Adrenal gland (tissue), 12 donors: ENCODE data around the gene SLC34A3. TPM values are rescaled to one million over a fixed set of nuclear protein-coding genes. Genes with fewer than 3 reads are reported as not detected.
"Not testable (repeated sequence)": the region's sequence is repeated elsewhere in the genome, so short reads cannot be mapped to it uniquely, and the experiment has no call there.

Experiments
- DNase-seq, 7 donors: peaks; one replicate each; pipeline ENCODE4 v3.0.0-alpha.2; 2019 to 2020
- H3K27ac ChIP-seq, 5 donors: fragments of 200-600 bp; sonication (generic) in 4 of 5; 1 replicate in 3 of 5; 2 replicates in 2 of 5; pipeline versions ENCODE4 v1.5.1 to v1.8.0; 2016 to 2020; ENCODE audit warnings: mild to moderate bottlenecking in 1 of 5
- H3K27me3 ChIP-seq: fragments of 200-600 bp; 2 replicates; pipeline ENCODE4 v1.8.0; 2021
- H3K36me3 ChIP-seq, 2 donors: fragments of 200-600 bp; replicated peaks in 1 of 2; 1 replicate in 1 of 2; 2 replicates in 1 of 2; pipeline versions ENCODE4 v1.5.1 to v1.8.0; 2018 to 2022
- H3K4me1 ChIP-seq, 2 donors: fragments of 200-600 bp; replicated peaks in 1 of 2; 1 replicate in 1 of 2; 2 replicates in 1 of 2; pipeline versions ENCODE4 v1.5.1 to v1.8.0; 2018 to 2021
- H3K4me3 ChIP-seq, 4 donors: fragments of 200-600 bp; sonication (generic) in 3 of 4; one replicate each; pipeline ENCODE4 v1.5.1; 2016 to 2018
- H3K9me3 ChIP-seq, 3 donors: fragments of 200-600 bp; sonication (generic) in 1 of 3; replicated peaks in 1 of 3; 1 replicate in 2 of 3; 2 replicates in 1 of 3; pipeline versions ENCODE4 v1.5.1 to v1.8.0; 2016 to 2021
- POLR2A ChIP-seq, 2 donors: fragments of 450-650 bp; IDR thresholded peaks; one replicate each; pipeline ENCODE4 v1.6.1; 2017; ENCODE audit warnings: antibody characterized with exemption in 2 of 2, mild to moderate bottlenecking in 2 of 2, moderate library complexity in 1 of 2
- WGBS, 4 donors: extraction: QIAGEN DNeasy Blood & Tissue Kit in 2 of 4; methylation state at CpG; one replicate each; pipeline versions ENCODE4 v1.1.5 to v1.1.7; 2013 to 2017; 5-methylcytosine and 5-hydroxymethylcytosine counted together
- intact Hi-C, 2 donors: fragments of 100-400 bp; cut with DNase I; formaldehyde crosslinking; loops; one replicate each; pipeline versions ENCODE4 v1.14.1 to v1.15.0; 2022 to 2023
- polyA plus RNA-seq, 3 donors: library from polyadenylated mRNA; stranded (reverse); fragments of 200-250 nt in 2 of 3; fragments of 350-450 nt in 1 of 3; fragmentation: Illumina TruSeq in 1 of 3; extraction: RNeasy Lipid Tissue Mini Kit (QIAGEN cat#74804) in 1 of 3; gene quantifications; one replicate each; pipeline ENCODE4 v1.2.3, GENCODE V29; 2013 to 2014
- total RNA-seq, 9 donors: library from RNA; depleted of rRNA in 4 of 9; stranded (reverse); fragments of >200 nt in 4 of 9; fragments of 120-200 nt in 1 of 9; fragmentation: NEBNext Ultra II Directional in 1 of 9; extraction: Animal tissue kit (Norgen Biotek cat#: 25700) in 1 of 9; gene quantifications; one replicate each; pipeline versions ENCODE4 v1.1.0 to v1.2.4, GENCODE V29; 2013 to 2023
- TF ChIP-seq, protein P1 (sequence below), 6 experiments: fragments of 450-650 bp in 4 of 6; fragments of 200-600 bp in 2 of 6; sonication (generic) in 1 of 6; IDR thresholded peaks; 1 replicate in 5 of 6; 2 replicates in 1 of 6; pipeline versions ENCODE4 v1.5.1 to v1.8.0; 2016 to 2021; ENCODE audit warnings: antibody characterized with exemption in 6 of 6, mild to moderate bottlenecking in 2 of 6, moderate library complexity in 1 of 6
- donor health status: healthy with polysubstance abuse.
- donor health status: Bipolar disorder and iron deficiency.
- donor health status: DM: yes; HTN: yes; CAD: no.
- donor health status: DM: no; HTN: no; CAD: no.
- donor health status: DM: no; HTN: no; CAD: no.
- donor health status: DM: yes; HTN: yes; CAD: no.

SLC34A3 gene
- total and polyA plus RNA-seq, 12 donors = not detected

DNA sequence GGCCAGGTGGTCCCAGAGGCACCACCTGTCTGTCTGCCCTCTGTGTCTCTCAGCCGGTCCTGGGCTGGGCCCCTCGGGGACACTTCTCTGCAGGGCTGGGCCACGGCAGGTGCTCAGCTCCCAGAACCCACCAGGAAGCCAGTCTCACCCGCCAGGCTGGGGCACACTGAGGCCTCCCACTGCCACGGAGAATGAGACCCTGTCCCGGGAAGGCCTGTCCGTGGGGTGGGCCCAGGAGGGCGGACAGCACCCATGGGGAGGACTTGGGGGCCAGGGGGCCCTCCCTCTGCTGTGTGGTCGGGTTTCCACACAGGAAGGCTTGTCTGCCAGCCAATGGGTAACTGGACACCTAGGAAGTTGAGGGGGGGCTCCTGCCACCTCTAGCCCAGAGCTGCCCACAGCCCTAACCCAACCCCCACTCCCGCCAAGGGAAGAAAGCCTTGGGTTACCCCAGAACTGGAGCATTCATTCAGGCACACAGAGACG is 6.3 kb downstream of the SLC34A3 start:
- no peak overlapping the region for H3K4me3 ChIP-seq
- DNase-seq = no peak
- no peak for TF ChIP-seq POLR2A (IDR thresholded peaks at IDR 0.05)
- TF ChIP-seq, protein P1, sequence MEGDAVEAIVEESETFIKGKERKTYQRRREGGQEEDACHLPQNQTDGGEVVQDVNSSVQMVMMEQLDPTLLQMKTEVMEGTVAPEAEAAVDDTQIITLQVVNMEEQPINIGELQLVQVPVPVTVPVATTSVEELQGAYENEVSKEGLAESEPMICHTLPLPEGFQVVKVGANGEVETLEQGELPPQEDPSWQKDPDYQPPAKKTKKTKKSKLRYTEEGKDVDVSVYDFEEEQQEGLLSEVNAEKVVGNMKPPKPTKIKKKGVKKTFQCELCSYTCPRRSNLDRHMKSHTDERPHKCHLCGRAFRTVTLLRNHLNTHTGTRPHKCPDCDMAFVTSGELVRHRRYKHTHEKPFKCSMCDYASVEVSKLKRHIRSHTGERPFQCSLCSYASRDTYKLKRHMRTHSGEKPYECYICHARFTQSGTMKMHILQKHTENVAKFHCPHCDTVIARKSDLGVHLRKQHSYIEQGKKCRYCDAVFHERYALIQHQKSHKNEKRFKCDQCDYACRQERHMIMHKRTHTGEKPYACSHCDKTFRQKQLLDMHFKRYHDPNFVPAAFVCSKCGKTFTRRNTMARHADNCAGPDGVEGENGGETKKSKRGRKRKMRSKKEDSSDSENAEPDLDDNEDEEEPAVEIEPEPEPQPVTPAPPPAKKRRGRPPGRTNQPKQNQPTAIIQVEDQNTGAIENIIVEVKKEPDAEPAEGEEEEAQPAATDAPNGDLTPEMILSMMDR (IDR thresholded peaks at IDR 0.05) = no peak
- no peaks in the 10 kb centered on the region for H3K9me3 ChIP-seq
- WGBS, 4 donors = 10 to 93% (median 44%) methylated on average over 2 to 11 of the region's 11 CpGs
- H3K36me3 ChIP-seq = peaks cover 0 to under 1% of the 10 kb centered on the region in 2 donors
- intact Hi-C loops = loop anchor here in 1 of 2 donors (10.0 kb wide), 1 partner anchor 452 kb away; no protein-coding TSS in a partner anchor
- peaks cover 7 to 25% of the 10 kb centered on the region in 2 donors for H3K4me1 ChIP-seq
- peaks cover 17% of the 10 kb centered on the region for H3K27me3 ChIP-seq
- no peak overlapping the region for H3K27ac ChIP-seq

DNA sequence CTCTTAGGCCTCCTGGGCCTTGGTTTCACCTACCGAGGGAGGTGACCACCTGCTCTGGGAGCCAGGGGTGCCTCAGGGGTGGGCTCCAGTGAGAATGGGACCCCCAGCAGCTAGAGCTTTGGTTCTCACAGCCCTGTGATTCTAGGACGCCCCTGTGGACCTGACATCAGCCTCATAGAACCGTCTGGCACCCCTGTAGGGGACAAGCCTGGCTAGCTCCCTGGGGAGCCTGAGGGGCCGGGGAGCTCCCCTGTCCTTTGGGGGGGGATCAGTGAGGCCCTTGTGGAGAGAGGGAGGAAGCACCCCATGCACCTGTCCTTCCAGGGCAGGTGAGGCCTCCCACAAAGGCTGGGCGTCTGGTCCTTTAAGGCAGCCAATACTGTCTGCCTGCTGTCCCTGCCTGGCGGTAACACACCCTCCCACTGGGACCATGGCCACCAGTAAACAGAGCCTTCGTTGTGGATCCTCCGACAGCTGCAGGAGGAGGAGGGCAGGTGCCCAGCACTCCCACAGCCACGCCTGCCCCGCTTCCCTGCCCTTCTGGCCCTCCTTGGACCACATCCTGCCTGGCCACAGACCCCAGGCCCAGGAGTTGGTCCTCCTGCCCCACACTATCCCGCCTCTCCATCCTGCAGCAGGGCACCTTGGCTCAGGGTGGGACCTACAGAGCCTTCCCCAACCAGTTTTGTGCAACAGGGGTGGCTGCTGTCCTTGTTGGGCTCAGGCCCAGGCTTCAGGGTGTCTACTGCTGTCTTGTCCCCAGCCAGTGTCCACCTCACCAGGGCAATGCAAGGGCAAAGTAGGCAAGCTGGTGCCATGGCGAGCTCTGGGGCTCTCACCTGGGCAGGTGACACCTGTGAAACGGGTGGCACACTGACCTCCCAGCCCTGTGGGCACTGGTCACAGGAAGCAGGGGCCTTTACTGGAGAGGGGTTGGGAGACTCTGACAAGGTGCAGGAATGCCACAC is 7.3 kb downstream of the SLC34A3 start:
- 69 to 81% (median 80%) methylated on average over 5 to 13 of the region's 13 CpGs for WGBS, 4 donors
- Histone ChIP-seq H3K36me3 (peaks cover 0 to 11% of the 10 kb centered on the region in 2 donors), H3K27me3 (peaks cover 8% of the 10 kb centered on the region), H3K27ac (no peak overlapping the region), H3K9me3 (no peaks in the 10 kb centered on the region), H3K4me3 (no peak overlapping the region), H3K4me1 (peaks cover 7 to 36% of the 10 kb centered on the region in 2 donors)
- intact Hi-C loops = loop anchor here in 1 of 2 donors (10.0 kb wide), 1 partner anchor 453 kb away; no protein-coding TSS in a partner anchor
- TF ChIP-seq, protein P1 (IDR thresholded peaks at IDR 0.05) = no peak
- no peak for TF ChIP-seq POLR2A (IDR thresholded peaks at IDR 0.05)
- DNase-seq = no peak

DNA sequence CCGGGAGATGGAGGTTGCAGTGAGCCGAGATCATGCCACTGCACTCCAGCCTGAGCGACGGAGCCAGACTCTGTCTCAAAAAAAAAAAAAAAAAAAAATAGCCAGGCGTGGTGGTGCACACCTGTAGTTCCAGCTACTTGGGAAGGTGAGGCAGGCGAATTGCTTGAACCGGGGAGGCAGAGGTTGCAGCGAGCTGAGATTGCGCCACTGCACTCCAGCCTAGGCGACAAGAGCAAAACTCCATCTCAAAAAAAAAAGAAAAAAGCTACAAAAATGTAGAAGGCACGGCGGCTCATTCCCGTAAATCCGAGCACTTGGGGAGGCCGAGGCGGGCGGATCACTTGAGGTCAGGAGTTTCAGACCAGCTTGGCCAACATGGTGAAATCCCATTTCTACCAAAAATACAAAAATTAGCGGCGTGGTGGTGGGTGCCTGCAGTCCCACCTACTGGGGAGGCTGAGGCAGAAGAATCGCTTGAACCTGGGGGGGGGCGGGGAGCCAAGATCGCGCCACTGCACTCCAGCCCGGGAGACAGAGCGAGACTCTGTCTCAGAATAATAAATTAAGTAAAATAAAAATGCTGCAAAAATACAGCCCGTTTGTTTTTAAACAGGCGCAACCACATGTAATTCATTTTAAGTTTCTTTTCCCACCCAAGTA is 9.0 kb downstream of the SLC34A3 start:
- DNase-seq, H3K9me3 ChIP-seq, H3K27me3 ChIP-seq: not testable (repeated sequence)
- Histone ChIP-seq H3K27ac (peak overlapping the region; percentile 76 to 97 (median 93)), H3K36me3 (peaks cover 0 to 18% of the 10 kb centered on the region in 2 donors), H3K4me1 (peaks cover 7 to 43% of the 10 kb centered on the region in 2 donors), H3K4me3 (peak overlapping the region in 2 of 4 donors; percentile 51 to 81)
- 49 to 55% (median 51%) methylated on average over 25 to 27 of the region's 27 CpGs for WGBS, 4 donors
- intact Hi-C loops = loop anchor here in 1 of 2 donors (10.0 kb wide), 1 partner anchor 455 kb away; no protein-coding TSS in a partner anchor

DNA sequence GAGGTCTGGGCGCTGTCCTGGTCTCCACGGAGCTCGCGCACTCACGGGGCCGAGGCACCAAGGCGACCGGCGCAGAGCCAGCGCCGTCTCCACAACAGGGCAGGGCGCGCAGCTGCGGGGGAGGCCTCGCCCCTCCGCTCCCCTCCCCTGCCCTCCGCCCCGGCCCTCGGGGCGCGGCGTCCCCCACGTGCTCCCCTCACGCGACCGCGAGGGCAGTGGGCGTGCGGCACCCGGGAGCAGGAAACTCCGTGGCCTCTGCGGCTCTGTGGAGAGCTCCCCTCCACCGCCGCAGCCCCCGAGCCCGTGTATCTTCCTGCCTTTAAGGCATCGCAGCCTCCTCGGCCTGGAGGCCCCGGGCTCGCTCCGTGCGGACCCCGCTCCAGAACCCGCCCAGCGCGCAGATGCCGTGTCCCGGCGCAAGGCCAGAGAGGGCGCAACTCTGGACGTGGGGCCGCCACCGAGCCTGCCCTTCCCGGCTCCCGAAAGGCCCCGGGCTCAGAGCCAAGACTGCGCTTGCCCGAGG is 9.7 kb downstream of the SLC34A3 start:
- intact Hi-C loops = no loop called here
- TF ChIP-seq, protein P1 (IDR thresholded peaks at IDR 0.05) = peak in 1 of 6 experiments; percentile 6
- TF ChIP-seq POLR2A (IDR thresholded peaks at IDR 0.05) = peak in 1 of 2 donors; percentile 23
- DNase-seq = peak; percentile 72 to 81 (median 76)
- H3K4me1 ChIP-seq = peaks cover 7 to 43% of the 10 kb centered on the region in 2 donors
- H3K9me3 ChIP-seq = no peaks in the 10 kb centered on the region
- H3K36me3 ChIP-seq = peaks cover 0 to 18% of the 10 kb centered on the region in 2 donors
- H3K4me3 ChIP-seq = peak overlapping the region; percentile 25 to 81 (median 49)
- no peaks in the 10 kb centered on the region for H3K27me3 ChIP-seq
- 0 to 1% (median 0%) methylated on average over 2 to 58 of the region's 58 CpGs for WGBS, 4 donors
- peak overlapping the region; percentile 76 to 97 (median 93) for H3K27ac ChIP-seq
